NCI-H2171 (cell line): Measurements from ENCODE around the gene BOK.

Source experiments
- DNase-seq: peaks from one replicate; lab custom pipeline; 2025; lab: John Stamatoyannopoulos, UW

The BOK gene

GRCh38 chr2:241601841-241602240 is 43.3 kb downstream of the BOK start:
- no peak for DNase-seq

GRCh38 chr2:241602720-241603119 is 44.2 kb downstream of the BOK start:
- no peak for DNase-seq

DNA sequence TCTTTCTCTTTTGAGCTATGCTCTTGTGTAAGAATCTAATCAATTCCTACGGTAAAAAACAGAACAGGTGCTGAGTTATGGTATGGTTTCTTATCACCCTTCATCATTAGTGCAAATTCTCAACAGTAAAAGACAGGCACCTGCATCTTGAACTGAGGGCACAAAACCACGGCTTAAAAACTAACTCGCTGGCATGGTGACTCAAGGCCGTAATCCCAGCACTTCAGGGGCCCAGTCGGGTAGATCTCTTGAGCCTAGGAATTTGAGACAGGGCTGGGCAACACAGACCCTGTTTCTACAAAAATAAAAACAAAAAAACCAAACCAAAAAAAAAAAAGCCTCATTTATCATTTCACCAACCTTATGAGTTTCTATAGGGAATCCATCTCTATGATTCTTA is 45.1 kb downstream of the BOK start:
- DNase-seq: no peak

DNA sequence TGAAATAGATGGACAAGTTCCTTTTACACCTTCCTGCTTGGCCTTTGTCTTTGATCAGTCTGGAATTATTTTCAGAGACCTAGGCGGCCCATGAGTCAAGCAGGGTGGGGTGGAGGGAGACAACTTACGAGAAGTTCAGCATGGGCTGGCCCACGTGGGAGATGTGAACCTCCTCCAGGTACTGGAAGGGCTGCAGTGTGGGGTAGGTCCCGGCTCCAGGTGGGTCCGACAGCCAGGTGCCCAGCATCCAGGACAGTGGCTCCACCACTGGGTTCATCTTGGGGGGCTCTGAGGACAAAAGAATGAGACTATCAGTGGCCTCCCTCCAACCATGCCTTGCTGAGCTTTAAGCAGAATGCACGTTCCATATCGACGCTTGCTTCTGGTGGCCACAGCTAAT is 47.6 kb downstream of the BOK start:
- DNase-seq: no peak

- no peak for DNase-seq
Measured at GRCh38 chr2:241607162-241607885, 48.8 kb downstream of the BOK start.

DNA sequence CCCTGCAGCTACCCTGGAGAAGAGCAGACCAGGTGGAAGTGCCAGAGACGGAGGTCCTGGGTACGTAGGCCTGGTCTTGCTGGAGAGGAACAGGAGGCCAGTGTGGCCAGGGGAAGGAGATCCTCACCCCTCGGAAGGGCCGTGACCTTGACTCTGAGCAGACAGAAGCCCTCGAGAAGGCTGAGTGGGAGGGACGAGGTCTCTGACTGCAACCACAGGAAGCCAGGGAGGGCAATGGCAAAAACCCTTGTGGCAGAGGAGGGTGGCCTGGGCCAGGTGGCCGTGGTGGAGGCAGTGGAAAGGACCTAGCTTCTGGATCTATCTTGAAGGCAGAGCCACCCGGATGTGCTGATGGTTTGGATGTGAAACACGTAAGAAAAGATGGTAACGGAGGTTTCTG is 50.3 kb downstream of the BOK start:
- DNase-seq: no peak

GRCh38 chr2:241609859-241610793 is 51.6 kb downstream of the BOK start:
- peak; percentile 72 for DNase-seq

DNA sequence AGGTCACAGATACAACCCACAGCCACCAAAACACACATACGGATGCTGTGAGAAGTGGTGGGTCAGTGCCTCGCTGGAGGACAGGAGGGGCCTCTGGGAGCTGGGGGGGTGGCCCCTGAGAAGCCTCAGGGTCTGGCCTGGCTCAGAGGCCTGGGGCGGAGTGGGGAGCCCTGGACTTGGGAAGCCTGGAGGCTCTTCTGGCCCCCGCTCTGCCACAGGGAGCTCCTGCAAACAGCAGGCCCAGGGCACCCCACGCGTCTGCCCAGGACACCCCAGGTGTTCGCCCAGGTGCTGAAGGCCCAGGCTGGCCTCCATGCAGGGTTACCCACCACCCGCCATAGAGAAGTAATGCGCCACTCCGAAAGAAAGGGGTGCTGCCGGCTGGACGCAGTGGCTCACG is 52.5 kb downstream of the BOK start:
- DNase-seq: no peak

GRCh38 chr2:241612156-241613016 is 53.8 kb downstream of the BOK start:
- no peak for DNase-seq

GRCh38 chr2:241613017-241613780 is 54.7 kb downstream of the BOK start:
- peak; percentile 29 for DNase-seq

DNA sequence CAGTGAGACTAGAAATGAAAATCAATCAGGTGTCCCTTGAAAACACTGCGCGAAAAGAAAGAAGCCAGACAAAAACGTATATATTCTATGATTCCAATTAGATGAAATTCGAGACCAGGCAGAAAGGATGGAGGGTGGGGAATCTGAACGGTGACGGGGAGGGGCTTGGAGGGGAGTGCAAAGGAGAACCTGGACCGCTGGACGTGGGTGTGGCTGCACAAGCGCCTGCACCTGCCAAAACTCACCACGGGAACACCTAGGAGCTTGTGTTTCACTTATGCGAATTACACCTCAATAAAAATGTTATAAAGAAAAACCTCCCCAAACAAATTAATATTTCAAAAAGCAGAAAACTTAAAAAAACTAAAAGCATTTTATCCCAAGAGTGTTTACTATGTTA is 56.5 kb downstream of the BOK start:
- DNase-seq: no peak

DNA sequence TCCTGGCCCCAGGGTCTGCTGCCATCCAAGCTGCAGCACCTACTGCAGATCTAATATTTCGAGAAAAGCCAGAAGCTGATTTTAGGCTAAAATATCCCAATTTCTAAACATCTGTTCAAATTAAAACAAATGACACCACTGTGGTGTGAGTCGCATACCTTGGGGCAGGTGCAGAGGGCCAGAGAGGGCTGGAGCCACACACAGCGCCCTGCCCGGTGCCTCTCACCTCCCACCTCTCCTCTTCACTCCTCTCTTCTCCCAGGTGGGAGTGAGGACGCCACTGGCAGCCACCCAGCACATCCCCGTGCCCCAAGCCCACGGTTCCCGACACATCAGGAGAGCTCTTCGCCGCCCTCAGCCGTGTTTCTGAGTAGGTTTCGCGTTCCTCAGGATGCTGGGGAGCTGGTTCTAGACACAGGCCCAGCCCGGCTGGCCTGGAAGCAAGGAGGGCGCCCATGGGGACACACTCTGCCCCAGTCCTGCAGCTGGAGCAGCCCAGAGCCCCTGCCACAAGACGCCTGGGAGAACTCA is 57.0 kb downstream of the BOK start:
- no peak for DNase-seq

GRCh38 chr2:241616168-241617125 is 57.9 kb downstream of the BOK start:
- no peak for DNase-seq

- DNase-seq: no peak
Measured at GRCh38 chr2:241617431-241618154, 59.0 kb downstream of the BOK start.

DNA sequence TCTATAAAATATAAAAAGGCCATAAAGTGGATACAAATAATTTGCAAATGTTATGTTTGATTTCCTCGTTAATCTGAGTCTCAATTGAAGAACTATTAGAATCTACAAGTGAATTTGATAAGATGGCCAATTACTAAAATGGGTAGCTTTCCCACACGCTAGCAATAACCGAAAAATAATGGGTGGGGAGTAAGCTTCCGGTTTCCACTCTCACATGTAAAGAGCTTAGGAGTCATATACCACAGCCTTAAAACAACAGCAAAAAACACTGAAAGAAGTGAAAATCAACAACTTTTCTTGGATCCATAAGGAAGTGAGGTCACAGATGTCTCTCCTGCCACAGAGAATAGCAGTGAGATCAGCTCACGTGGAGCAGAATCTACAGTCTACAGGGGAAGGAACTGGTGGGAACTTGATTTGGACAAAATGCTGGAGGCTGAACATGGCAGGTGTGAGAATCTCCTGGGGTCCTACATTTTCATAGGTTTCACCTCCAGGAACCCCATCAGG is 59.8 kb downstream of the BOK start:
- DNase-seq: no peak

GRCh38 chr2:241618829-241619228 is 60.3 kb downstream of the BOK start:
- no peak for DNase-seq

- no peak for DNase-seq
Measured at GRCh38 chr2:241619597-241620418, 61.3 kb downstream of the BOK start.

DNA sequence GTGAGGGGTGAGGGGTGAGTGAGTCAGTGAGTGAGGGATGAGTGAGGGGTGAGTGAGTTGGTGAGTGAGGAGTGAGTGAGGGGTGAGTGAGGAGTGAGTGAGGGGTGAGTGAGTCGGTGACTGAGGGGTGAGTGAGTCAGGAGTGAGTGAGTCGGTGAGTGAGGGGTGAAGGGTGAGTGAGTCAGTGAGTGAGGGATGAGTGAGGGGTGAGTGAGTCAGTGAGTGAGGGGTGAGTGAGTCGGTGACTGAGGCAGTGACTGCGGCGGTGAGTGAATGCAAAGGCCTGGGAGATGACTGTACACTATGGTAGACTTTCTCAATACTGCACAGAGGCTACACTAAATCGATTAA is 61.8 kb downstream of the BOK start:
- no peak for DNase-seq
